AG04450 (cell line): ENCODE results near the gene DRD2. TPM values are rescaled to one million over a fixed set of nuclear protein-coding genes. Genes with fewer than 3 reads are reported as not detected.

Experiments
- CTCF ChIA-PET: fragments of 300-600, 350-600 bp; formaldehyde crosslinking; extraction: SDS; loops from one replicate; lab custom pipeline; 2022; ENCODE audit warnings: antibody characterized with exemption, inconsistent platforms; lab: Charles Lee
- POLR2A ChIA-PET: fragments of 350-600 bp; formaldehyde crosslinking; extraction: SDS; loops from one replicate; lab custom pipeline; 2021; ENCODE audit warnings: antibody characterized with exemption, inconsistent platforms; lab: Yijun Ruan, JAX
- DNase-seq: peaks from one replicate; pipeline ENCODE4 v3.0.0-alpha.2; 2011; ENCODE audit warnings: low read depth, low spot score
- H3K27ac ChIP-seq: one replicate; pipeline ENCODE4 v1.5.1; 2012; ENCODE audit warnings: low read depth, low read length, control low read depth
- H3K27me3 ChIP-seq: one replicate; pipeline ENCODE4 v1.6.0; 2012; ENCODE audit warnings: low read length; ENCODE audit not compliant: control insufficient read depth, insufficient read depth
- H3K4me3 ChIP-seq: 2 replicates; pipeline ENCODE4 v1.5.1; 2011; ENCODE audit warnings: mild to moderate bottlenecking, low read depth, low read length, control low read depth
- H3K9me3 ChIP-seq: 2 replicates; pipeline ENCODE4 v1.5.1; 2012; ENCODE audit warnings: low read length; ENCODE audit not compliant: control insufficient read depth, insufficient read depth
- polyA plus RNA-seq: library from polyadenylated mRNA; depleted of rRNA; stranded (reverse); fragments of >200 nt; gene quantifications from 2 replicates; pipeline ENCODE4 v1.2.3, GENCODE V29; 2011
- TF ChIP-seq, protein P1 (sequence below): IDR thresholded peaks from 2 replicates; pipeline ENCODE4 v1.5.1; 2011; ENCODE audit warnings: low read depth, low read length, control low read depth, inconsistent platforms

DRD2 gene
- polyA plus RNA-seq, 1 experiment = not detected

DNA sequence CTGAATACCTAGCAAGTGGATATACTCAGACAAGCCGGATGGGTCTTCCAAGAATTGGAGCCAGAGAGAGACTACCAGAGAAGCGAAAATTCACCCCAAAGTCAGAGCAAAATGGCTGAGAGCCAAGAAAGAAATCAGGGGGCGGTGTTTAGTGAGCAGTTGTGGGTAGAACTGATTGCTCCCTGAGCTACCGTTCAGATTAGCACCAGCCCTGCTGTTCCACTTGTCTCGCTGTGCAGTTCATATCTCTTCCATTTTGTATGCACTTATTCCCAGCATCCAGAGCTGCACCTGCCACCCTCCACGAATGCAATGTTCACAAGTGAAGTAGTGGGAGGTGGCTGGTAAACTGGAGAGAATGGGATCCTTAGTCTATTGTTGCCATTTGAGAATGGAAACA is 25.5 kb downstream of the DRD2 start:
- Histone ChIP-seq H3K27ac (no peak overlapping the region), H3K9me3 (no peaks in the 10 kb centered on the region), H3K4me3 (no peak overlapping the region), H3K27me3 (peaks cover under 1% of the 10 kb centered on the region)
- no peak for DNase-seq
- TF ChIP-seq, protein P1, sequence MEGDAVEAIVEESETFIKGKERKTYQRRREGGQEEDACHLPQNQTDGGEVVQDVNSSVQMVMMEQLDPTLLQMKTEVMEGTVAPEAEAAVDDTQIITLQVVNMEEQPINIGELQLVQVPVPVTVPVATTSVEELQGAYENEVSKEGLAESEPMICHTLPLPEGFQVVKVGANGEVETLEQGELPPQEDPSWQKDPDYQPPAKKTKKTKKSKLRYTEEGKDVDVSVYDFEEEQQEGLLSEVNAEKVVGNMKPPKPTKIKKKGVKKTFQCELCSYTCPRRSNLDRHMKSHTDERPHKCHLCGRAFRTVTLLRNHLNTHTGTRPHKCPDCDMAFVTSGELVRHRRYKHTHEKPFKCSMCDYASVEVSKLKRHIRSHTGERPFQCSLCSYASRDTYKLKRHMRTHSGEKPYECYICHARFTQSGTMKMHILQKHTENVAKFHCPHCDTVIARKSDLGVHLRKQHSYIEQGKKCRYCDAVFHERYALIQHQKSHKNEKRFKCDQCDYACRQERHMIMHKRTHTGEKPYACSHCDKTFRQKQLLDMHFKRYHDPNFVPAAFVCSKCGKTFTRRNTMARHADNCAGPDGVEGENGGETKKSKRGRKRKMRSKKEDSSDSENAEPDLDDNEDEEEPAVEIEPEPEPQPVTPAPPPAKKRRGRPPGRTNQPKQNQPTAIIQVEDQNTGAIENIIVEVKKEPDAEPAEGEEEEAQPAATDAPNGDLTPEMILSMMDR = no peak
- ChIA-PET CTCF (no interaction called here), POLR2A (no interaction called here)

DNA sequence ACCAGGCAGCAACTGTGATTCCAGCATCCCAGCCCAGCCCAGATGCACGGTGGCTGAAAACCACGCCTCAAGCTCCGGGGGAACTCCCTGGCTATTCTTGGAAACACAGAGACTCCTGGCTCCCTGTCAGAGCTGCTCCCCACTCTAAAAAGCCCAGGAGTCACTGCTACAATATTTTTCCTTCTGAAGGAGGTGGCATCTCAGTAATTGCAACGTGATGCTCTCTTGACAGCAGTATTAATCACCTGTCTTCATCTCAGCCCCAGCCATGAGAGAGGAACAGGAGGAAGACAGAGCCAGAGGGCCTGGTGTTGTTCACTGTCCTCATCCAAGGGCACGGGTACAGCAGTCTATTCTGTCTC is 26.9 kb downstream of the DRD2 start:
- no peak for DNase-seq
- POLR2A ChIA-PET = no interaction called here

DNA sequence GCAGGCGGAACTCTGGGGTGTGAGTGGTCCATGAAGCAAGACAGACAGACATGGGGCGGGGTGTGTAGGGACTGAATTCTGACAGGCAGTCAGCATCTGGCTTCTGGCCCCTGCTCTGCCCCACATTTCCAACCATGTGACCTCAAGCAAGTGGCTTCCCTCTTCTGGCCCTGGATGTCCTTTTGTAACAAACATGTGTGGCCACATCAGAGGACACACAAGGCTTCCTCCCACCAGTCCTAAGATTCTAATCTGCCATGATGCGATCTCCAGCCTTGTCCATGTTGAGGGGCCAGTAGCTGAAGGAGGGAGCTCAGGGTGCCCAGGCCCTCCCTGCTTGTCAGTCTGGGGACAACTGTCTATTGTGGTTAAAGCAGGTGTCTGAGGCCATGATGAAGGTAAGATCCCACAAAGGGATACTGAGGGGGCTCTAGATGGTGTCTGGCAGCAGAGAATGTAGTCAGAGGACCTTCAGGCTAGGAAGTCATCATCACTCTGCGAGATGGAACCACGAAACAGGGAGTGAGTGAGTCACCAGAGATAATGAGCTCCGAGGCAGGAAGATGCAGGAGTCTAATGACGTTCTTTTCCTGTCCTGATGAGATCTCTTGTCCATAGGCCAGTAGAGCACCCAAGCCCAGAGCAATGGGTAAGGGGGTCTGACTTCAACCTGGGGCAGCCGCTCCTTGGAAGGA is 27.4 kb downstream of the DRD2 start:
- TF ChIP-seq, protein P1 = no peak
- Histone ChIP-seq H3K9me3 (no peaks in the 10 kb centered on the region), H3K4me3 (no peak overlapping the region), H3K27ac (no peak overlapping the region), H3K27me3 (peaks cover 4% of the 10 kb centered on the region)
- POLR2A ChIA-PET = no interaction called here
- CTCF ChIA-PET = no interaction called here
- no peak for DNase-seq

More for the DNA sequence above, 26.9 kb downstream of the DRD2 start:
- H3K27ac ChIP-seq = no peak overlapping the region
- CTCF ChIA-PET = no interaction called here
- peaks cover 4% of the 10 kb centered on the region for H3K27me3 ChIP-seq
- TF ChIP-seq, protein P1 = no peak
- H3K4me3 ChIP-seq = no peak overlapping the region
- H3K9me3 ChIP-seq = no peaks in the 10 kb centered on the region

DNA sequence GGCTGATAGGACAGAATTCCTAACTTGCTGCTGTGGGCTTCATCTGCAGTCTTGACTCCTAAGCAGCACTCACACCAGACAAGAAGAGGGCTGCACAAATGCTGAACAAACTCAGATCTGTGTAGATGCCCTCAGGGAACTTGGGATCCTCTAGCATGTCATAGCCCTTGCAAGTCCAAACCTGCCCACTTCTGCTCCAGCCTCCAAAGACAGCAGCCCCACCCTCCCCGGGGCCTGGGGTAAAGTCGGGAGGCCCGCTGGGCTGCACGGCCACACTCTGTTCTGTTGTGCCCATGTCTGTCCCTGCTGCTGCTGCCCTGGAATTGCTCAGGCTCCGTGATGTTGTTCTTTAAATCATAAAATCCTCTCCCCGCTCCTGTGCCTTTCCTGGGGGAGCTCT is 28.3 kb downstream of the DRD2 start:
- no peak overlapping the region for H3K4me3 ChIP-seq
- TF ChIP-seq, protein P1 = no peak
- CTCF ChIA-PET = no interaction called here
- no peaks in the 10 kb centered on the region for H3K9me3 ChIP-seq
- H3K27me3 ChIP-seq = peaks cover 6% of the 10 kb centered on the region
- POLR2A ChIA-PET = no interaction called here
- DNase-seq = no peak
- no peak overlapping the region for H3K27ac ChIP-seq

DNA sequence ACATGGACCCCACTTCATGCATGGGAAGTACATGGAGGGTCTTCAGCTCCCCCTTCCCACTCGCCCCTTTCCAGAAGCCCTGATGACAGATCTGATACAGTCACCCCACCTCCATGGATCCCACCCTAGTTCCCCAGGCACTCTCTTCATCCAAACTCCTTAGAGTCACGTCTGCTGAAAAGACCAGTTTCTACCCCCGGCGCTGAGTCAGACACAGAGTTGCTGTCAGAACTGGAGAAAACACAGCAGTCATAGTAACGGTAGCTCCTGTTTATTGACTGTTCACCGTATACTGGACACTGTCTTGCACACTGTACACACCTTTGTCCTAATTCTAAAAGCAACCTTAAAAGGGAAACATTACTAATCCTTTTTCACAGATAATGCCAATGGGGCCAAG is 29.1 kb downstream of the DRD2 start:
- no peak for DNase-seq
- Histone ChIP-seq H3K9me3 (no peaks in the 10 kb centered on the region), H3K4me3 (no peak overlapping the region), H3K27ac (no peak overlapping the region), H3K27me3 (peaks cover 6% of the 10 kb centered on the region)
- POLR2A ChIA-PET = no interaction called here
- CTCF ChIA-PET = no interaction called here
- TF ChIP-seq, protein P1 = no peak
